GM18951 (cell line): ENCODE measurements around the gene CHSY3.

ENCODE experiments used
- POLR2A ChIP-seq: IDR thresholded peaks from 4 replicates; pipeline ENCODE4 v1.6.1; 2011; ENCODE audit warnings: mild to moderate bottlenecking; ENCODE audit not compliant: insufficient read length, insufficient read depth; ENCODE audit errors: extremely low read depth
- in situ Hi-C: fragments of 300-500 bp; cut with MboI; formaldehyde crosslinking; loops from one replicate; pipeline ENCODE4 v1.12.0; 2022; ENCODE audit warnings: low sequenced_read_pairs, mixed read lengths, inconsistent platforms; ENCODE audit not compliant: unreplicated experiment

The CHSY3 gene

GRCh38 chr5:129912601-129913255, 8.5 kb downstream of the CHSY3 start:
- in situ Hi-C loops: no loop called here

GRCh38 chr5:129915415-129915814, 11.2 kb downstream of the CHSY3 start:
- in situ Hi-C loops: no loop called here
- TF ChIP-seq POLR2A: no peak

More at GRCh38 chr5:129912601-129913255, 8.5 kb downstream of the CHSY3 start:
- no peak for TF ChIP-seq POLR2A

- in situ Hi-C loops: no loop called here
- TF ChIP-seq POLR2A: no peak
These were observed 13.0 kb downstream of the CHSY3 start for GRCh38 chr5:129917224-129917623.

GRCh38 chr5:129921204-129921603, 16.9 kb downstream of the CHSY3 start:
- in situ Hi-C loops: no loop called here
- no peak for TF ChIP-seq POLR2A

GRCh38 chr5:129930221-129930620, 26.0 kb downstream of the CHSY3 start:
- no peak for TF ChIP-seq POLR2A
- in situ Hi-C loops: no loop called here

- TF ChIP-seq POLR2A: no peak
These were observed 31.4 kb downstream of the CHSY3 start for GRCh38 chr5:129935626-129936025.

GRCh38 chr5:129938077-129938476, 33.8 kb downstream of the CHSY3 start:
- no peak for TF ChIP-seq POLR2A
- in situ Hi-C loops: no loop called here

More at GRCh38 chr5:129935626-129936025, 31.4 kb downstream of the CHSY3 start:
- in situ Hi-C loops: no loop called here

- in situ Hi-C loops: no loop called here
These were observed 39.7 kb downstream of the CHSY3 start for GRCh38 chr5:129943936-129944335.

GRCh38 chr5:129945028-129945427, 40.8 kb downstream of the CHSY3 start:
- in situ Hi-C loops: no loop called here
- TF ChIP-seq POLR2A: no peak

More at GRCh38 chr5:129943936-129944335, 39.7 kb downstream of the CHSY3 start:
- TF ChIP-seq POLR2A: no peak

- in situ Hi-C loops: no loop called here
- no peak for TF ChIP-seq POLR2A
These were observed 41.6 kb downstream of the CHSY3 start for GRCh38 chr5:129945774-129946270.

GRCh38 chr5:129951039-129951438, 46.8 kb downstream of the CHSY3 start:
- TF ChIP-seq POLR2A: no peak
- in situ Hi-C loops: no loop called here

- no peak for TF ChIP-seq POLR2A
- in situ Hi-C loops: no loop called here
These were observed 54.3 kb downstream of the CHSY3 start for GRCh38 chr5:129958581-129958980.

- TF ChIP-seq POLR2A: no peak
- in situ Hi-C loops: no loop called here
These were observed 56.6 kb downstream of the CHSY3 start for GRCh38 chr5:129960831-129961230.

GRCh38 chr5:129962506-129962905, 58.2 kb downstream of the CHSY3 start:
- in situ Hi-C loops: no loop called here
- no peak for TF ChIP-seq POLR2A

- TF ChIP-seq POLR2A: no peak
- in situ Hi-C loops: no loop called here
These were observed 59.1 kb downstream of the CHSY3 start for GRCh38 chr5:129963359-129963758.

- TF ChIP-seq POLR2A: no peak
- in situ Hi-C loops: no loop called here
These were observed 61.8 kb downstream of the CHSY3 start for GRCh38 chr5:129966071-129966470.
